Islet precursor cell (in vitro differentiated cells): Measurements from ENCODE around the gene DMXL2.
A peak's percentile ranks its signal among the peaks of the same experiment; 100 is the strongest.

Experiments
- DNase-seq: peaks from one replicate; pipeline ENCODE4 v3.0.0-alpha.2; 2018

DMXL2 gene

DNA sequence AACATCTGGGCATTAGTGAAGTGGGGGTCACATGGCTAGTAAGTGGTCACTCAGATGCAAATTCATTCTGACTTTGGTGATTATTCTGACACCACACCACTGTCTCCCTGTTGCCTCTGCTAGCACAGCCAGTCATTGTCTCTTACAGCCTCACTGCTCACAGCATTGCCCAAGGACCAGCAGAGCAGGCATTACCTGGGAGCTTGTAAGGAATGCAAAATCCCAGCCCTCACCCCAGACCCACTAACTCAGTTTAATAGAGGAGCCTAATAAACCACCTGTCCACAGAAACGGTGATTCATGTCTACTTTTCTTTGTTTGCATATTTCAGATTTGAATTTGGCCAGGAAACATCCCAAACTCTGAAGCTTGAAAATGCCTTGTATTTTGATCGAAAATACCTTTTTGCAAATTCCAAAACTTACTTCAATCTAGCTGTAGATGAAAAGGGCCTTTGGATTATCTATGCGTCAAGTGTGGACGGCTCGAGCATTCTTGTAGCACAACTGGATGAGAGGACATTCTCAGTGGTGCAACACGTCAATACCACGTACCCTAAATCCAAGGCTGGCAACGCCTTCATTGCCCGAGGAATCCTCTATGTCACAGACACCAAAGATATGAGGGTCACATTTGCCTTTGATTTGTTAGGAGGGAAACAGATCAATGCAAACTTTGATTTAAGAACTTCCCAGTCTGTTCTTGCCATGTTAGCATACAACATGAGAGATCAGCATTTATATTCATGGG is 218.4 kb downstream of the DMXL2 start:
- peak; percentile 63 for DNase-seq

GRCh38 chr15:51403072-51403878 is 219.3 kb downstream of the DMXL2 start:
- DNase-seq = peak; percentile 49

- peak; percentile 79 for DNase-seq
Observed at GRCh38 chr15:51401872-51402517, 220.6 kb downstream of the DMXL2 start.

- DNase-seq = peak; percentile 21
Observed at GRCh38 chr15:51401051-51401780, 221.4 kb downstream of the DMXL2 start.

DNA sequence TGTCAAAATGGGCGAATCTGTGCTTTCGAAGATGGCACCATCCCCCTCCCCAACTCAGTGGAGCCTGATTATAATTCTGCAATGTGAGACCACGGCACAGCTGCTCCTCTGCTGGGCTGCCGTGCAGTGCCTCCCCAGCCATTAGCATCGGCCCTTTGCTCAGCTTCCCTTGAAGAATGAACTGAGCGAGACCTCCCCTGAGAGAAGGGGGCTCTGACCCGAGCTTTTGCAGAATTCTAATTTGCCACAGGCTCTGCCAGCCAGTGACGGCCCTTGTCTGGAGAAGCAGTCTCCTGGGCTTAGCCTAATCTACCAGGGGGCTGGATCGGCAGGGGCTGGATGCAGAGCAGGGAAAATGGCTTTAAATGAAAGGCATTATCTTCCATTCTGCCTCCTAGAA is 223.9 kb downstream of the DMXL2 start:
- peak; percentile 29 for DNase-seq
